H1 (cell line): ENCODE measurements around the gene STAC2. TPM values are rescaled to one million over a fixed set of nuclear protein-coding genes. Genes with fewer than 3 reads are reported as not detected.
A peak's percentile ranks its signal among the peaks of the same experiment; 100 is the strongest.

Source experiments
- CTCF ChIA-PET: fragments of 300-600 bp; sonication (Branson Sonifier 250); formaldehyde crosslinking; loops from one replicate; lab custom pipeline; 2021; ENCODE audit not compliant: partially characterized antibody; lab: Charles Lee
- POLR2A ChIA-PET: fragments of 300-600 bp; sonication (Branson Sonifier 250); formaldehyde crosslinking; loops from one replicate; lab custom pipeline; 2021; ENCODE audit warnings: inconsistent platforms; ENCODE audit not compliant: partially characterized antibody; lab: Charles Lee
- DNase-seq, 2 experiments: peaks; one replicate each; pipeline versions ENCODE4 v3.0.0 to v3.0.0-alpha.2; 2010 to 2022; ENCODE audit warnings: low spot score in 2 of 2, low read depth in 1 of 2, mixed read lengths in 1 of 2
- FAIRE-seq: peaks from 2 replicates; lab custom pipeline; 2011; peaks lifted over from hg19 to GRCh38; lab: Jason Lieb, UNC
- H2AFZ ChIP-seq: 2 replicates; pipeline ENCODE4 v1.8.1; 2012; ENCODE audit warnings: low read length, inconsistent platforms
- H2AK5ac ChIP-seq: 2 replicates; pipeline ENCODE4 v1.6.1; 2013; ENCODE audit warnings: low read depth, low read length
- H2BK120ac ChIP-seq: replicated peaks from 2 replicates; pipeline ENCODE3; 2013; ENCODE audit warnings: low read depth, low read length, inconsistent platforms
- H2BK12ac ChIP-seq: 2 replicates; pipeline ENCODE4 v1.6.1; 2013; ENCODE audit warnings: low read depth, low read length
- H2BK15ac ChIP-seq: 2 replicates; pipeline ENCODE4 v1.6.1; 2013; ENCODE audit warnings: low read length
- H2BK20ac ChIP-seq: 2 replicates; pipeline ENCODE4 v1.6.1; 2013; ENCODE audit warnings: low read length
- H2BK5ac ChIP-seq: 2 replicates; pipeline ENCODE4 v1.6.1; 2013; ENCODE audit warnings: low read depth, low read length
- H3K14ac ChIP-seq: 2 replicates; pipeline ENCODE4 v1.6.1; 2013; ENCODE audit warnings: inconsistent platforms; ENCODE audit not compliant: insufficient read length
- H3K18ac ChIP-seq: 2 replicates; pipeline ENCODE4 v1.6.1; 2013; ENCODE audit warnings: low read length; ENCODE audit errors: extremely low read depth
- H3K23ac ChIP-seq: 2 replicates; pipeline ENCODE4 v1.6.1; 2013; ENCODE audit warnings: inconsistent platforms; ENCODE audit not compliant: insufficient read length
- H3K23me2 ChIP-seq: 2 replicates; pipeline ENCODE4 v1.6.1; 2013; ENCODE audit warnings: low read depth, low read length
- H3K27ac ChIP-seq: 2 replicates; pipeline ENCODE4 v1.6.1; 2011; ENCODE audit warnings: low read depth, low read length, inconsistent platforms
- H3K27me3 ChIP-seq, 4 experiments: replicated peaks in 1 of 4; 1 replicate in 1 of 4; 2 replicates in 3 of 4; pipeline versions ENCODE4 v1.6.1 to v1.8.1; 2011 to 2013; ENCODE audit warnings: low read length in 3 of 4, mild to moderate bottlenecking in 3 of 4, inconsistent platforms in 2 of 4, mixed read lengths in 2 of 4, moderate library complexity in 1 of 4; ENCODE audit not compliant: control insufficient read depth in 3 of 4, insufficient read depth in 3 of 4; ENCODE audit errors: extremely low read depth in 1 of 4
- H3K36me3 ChIP-seq, 4 experiments: 2 replicates each; pipeline versions ENCODE4 v1.6.1 to v1.8.1; 2011 to 2013; ENCODE audit warnings: mild to moderate bottlenecking in 4 of 4, low read length in 3 of 4, moderate library complexity in 2 of 4, control low read depth in 1 of 4, inconsistent platforms in 1 of 4; ENCODE audit not compliant: insufficient read depth in 4 of 4, control insufficient read depth in 2 of 4
- H3K4ac ChIP-seq: replicated peaks from 2 replicates; pipeline ENCODE3; 2013; ENCODE audit warnings: low read length, low read depth, mixed read lengths, inconsistent platforms; ENCODE audit not compliant: insufficient read length
- H3K4me1 ChIP-seq, 4 experiments: replicated peaks in 1 of 4; 1 replicate in 1 of 4; 2 replicates in 3 of 4; pipeline versions ENCODE4 v1.6.1 to v1.8.1; 2011 to 2013; ENCODE audit warnings: low read length in 3 of 4, inconsistent platforms in 2 of 4, mixed read lengths in 1 of 4; ENCODE audit not compliant: insufficient read depth in 4 of 4, control insufficient read depth in 3 of 4
- H3K4me2 ChIP-seq, 2 experiments: 2 replicates each; pipeline versions ENCODE4 v1.6.1 to v1.8.1; 2011 to 2013; ENCODE audit warnings: low read depth in 2 of 2, low read length in 2 of 2, control low read depth in 1 of 2, inconsistent platforms in 1 of 2, mild to moderate bottlenecking in 1 of 2; ENCODE audit not compliant: insufficient read depth in 1 of 2
- H3K4me3 ChIP-seq, 4 experiments: fragments of 200-600, 300-600 bp in 1 of 4; sonication (generic), shearing (Covaris generic), sonication (Bioruptor Twin) in 1 of 4; 2 replicates each; pipeline versions ENCODE4 v1.5.1 to v1.8.1; 2011 to 2016; ENCODE audit warnings: low read length in 4 of 4, low read depth in 3 of 4, control low read depth in 2 of 4, inconsistent platforms in 2 of 4, mild to moderate bottlenecking in 2 of 4, mixed read lengths in 1 of 4, moderate library complexity in 1 of 4; ENCODE audit not compliant: insufficient read depth in 2 of 4; ENCODE audit errors: extremely low read depth in 1 of 4
- H3K56ac ChIP-seq: replicated peaks from 2 replicates; pipeline ENCODE3; 2013; ENCODE audit warnings: low read depth, mild to moderate bottlenecking, mixed read lengths, low read length, inconsistent platforms; ENCODE audit not compliant: insufficient read length
- H3K79me1 ChIP-seq: 2 replicates; pipeline ENCODE4 v1.6.1; 2013; ENCODE audit warnings: low read depth, low read length, control low read depth
- H3K79me2 ChIP-seq, 2 experiments: 2 replicates each; pipeline versions ENCODE4 v1.6.1 to v1.8.1; 2012 to 2013; ENCODE audit warnings: low read length in 2 of 2, mild to moderate bottlenecking in 2 of 2, inconsistent platforms in 1 of 2; ENCODE audit not compliant: insufficient read depth in 2 of 2, control insufficient read depth in 1 of 2
- H3K9ac ChIP-seq, 4 experiments: replicated peaks in 1 of 4; 1 replicate in 1 of 4; 2 replicates in 3 of 4; pipeline versions ENCODE4 v1.6.1 to v1.8.1; 2011 to 2013; ENCODE audit warnings: low read depth in 3 of 4, low read length in 3 of 4, control low read depth in 2 of 4, mild to moderate bottlenecking in 2 of 4, moderate library complexity in 2 of 4, inconsistent platforms in 1 of 4; ENCODE audit errors: extremely low read depth in 1 of 4
- H3K9me3 ChIP-seq, 2 experiments: 2 replicates each; pipeline versions ENCODE4 v1.6.1 to v1.8.1; 2012 to 2013; ENCODE audit warnings: mild to moderate bottlenecking in 2 of 2, moderate library complexity in 2 of 2, control low read depth in 1 of 2, inconsistent platforms in 1 of 2, low read depth in 1 of 2, low read length in 1 of 2, mixed read lengths in 1 of 2; ENCODE audit not compliant: insufficient read depth in 2 of 2
- H4K20me1 ChIP-seq, 2 experiments: replicated peaks in 1 of 2; 2 replicates each; pipeline versions ENCODE3 to v1.8.1; 2011 to 2013; ENCODE audit warnings: inconsistent platforms in 2 of 2, low read length in 2 of 2, mild to moderate bottlenecking in 1 of 2; ENCODE audit not compliant: insufficient read depth in 2 of 2, control insufficient read depth in 1 of 2
- H4K5ac ChIP-seq: 2 replicates; pipeline ENCODE4 v1.6.1; 2013; ENCODE audit warnings: low read length, low read depth, mixed read lengths, inconsistent platforms; ENCODE audit not compliant: insufficient read length
- H4K8ac ChIP-seq: 2 replicates; pipeline ENCODE4 v1.8.0; 2013; ENCODE audit warnings: mild to moderate bottlenecking, moderate library complexity, low read length, inconsistent platforms; ENCODE audit not compliant: insufficient read depth; ENCODE audit errors: extremely low read depth
- H4K91ac ChIP-seq: replicated peaks from 2 replicates; pipeline ENCODE3; 2013; ENCODE audit warnings: low read length, mixed read lengths, inconsistent platforms; ENCODE audit not compliant: insufficient read length
- POLR2AphosphoS5 ChIP-seq: IDR thresholded peaks from 2 replicates; pipeline ENCODE4 v1.6.1; 2011; ENCODE audit warnings: low read depth, low read length
- WGBS, 2 experiments: shearing (Covaris generic) in 1 of 2; methylation state at CpG; one replicate each; pipeline versions ENCODE4 v1.1.6 to v1.1.7; 2013 to 2015; ENCODE audit warnings: low lambda C conversion rate in 2 of 2, mixed read lengths in 2 of 2, inconsistent platforms in 1 of 2, low coverage in 1 of 2, missing lambda C conversion rate in 1 of 2; ENCODE audit not compliant: insufficient replicate concordance in 2 of 2, insufficient coverage in 1 of 2, insufficient read length in 1 of 2; ENCODE audit errors: extremely low coverage in 1 of 2, missing lambda C conversion rate in 1 of 2; 5-methylcytosine and 5-hydroxymethylcytosine counted together
- polyA plus RNA-seq, 7 experiments: library from polyadenylated mRNA; depleted of rRNA in 3 of 7; stranded (reverse) in 5 of 7; unstranded in 2 of 7; fragments of >200 nt in 5 of 7; fragments of 200-250 nt in 2 of 7; gene quantifications; 1 replicate in 5 of 7; 2 replicates in 1 of 7; 4 replicates in 1 of 7; pipeline versions ENCODE4 v1.2.1 to v1.2.3, GENCODE V29; 2011 to 2013; ENCODE audit warnings: missing spikeins in 2 of 7, mixed read lengths in 2 of 7
- total RNA-seq: library from RNA; stranded (reverse); fragmentation: NEBNext Ultra II Directional; extraction: Animal tissue kit (Norgen Biotek cat#: 25700); gene quantifications from 2 replicates; pipeline ENCODE4 v1.2.1, GENCODE V29; 2021
- TF ChIP-seq, protein P1 (sequence below): IDR thresholded peaks from 2 replicates; pipeline ENCODE4 v1.6.1; 2011; ENCODE audit warnings: low read length, improper control_type of control experiment

Gene STAC2
- total and polyA plus RNA-seq, 2 of the 8 experiments (the other 6 are each of a cell fraction or from before 2014, with no cell fraction given) = 1.5 to 6.0 TPM

GRCh38 chr17:39204245-39204644 is 21.5 kb downstream of the STAC2 start:
- no peak overlapping the region for H2BK15ac ChIP-seq
- no peak overlapping the region for H3K27ac ChIP-seq
- H3K56ac ChIP-seq = no peak overlapping the region
- no peak overlapping the region for H3K9ac ChIP-seq
- H3K4me3 ChIP-seq = no peak overlapping the region
- H3K18ac ChIP-seq = no peak overlapping the region
- 90% methylated on average over 8 of the region's 8 CpGs; no CpG with 5 or more reads in 1 of the 2 experiments for WGBS, 2 experiments
- H3K23me2 ChIP-seq = peaks cover 5% of the 10 kb centered on the region
- no peak overlapping the region for H2BK5ac ChIP-seq
- TF ChIP-seq, protein P1, sequence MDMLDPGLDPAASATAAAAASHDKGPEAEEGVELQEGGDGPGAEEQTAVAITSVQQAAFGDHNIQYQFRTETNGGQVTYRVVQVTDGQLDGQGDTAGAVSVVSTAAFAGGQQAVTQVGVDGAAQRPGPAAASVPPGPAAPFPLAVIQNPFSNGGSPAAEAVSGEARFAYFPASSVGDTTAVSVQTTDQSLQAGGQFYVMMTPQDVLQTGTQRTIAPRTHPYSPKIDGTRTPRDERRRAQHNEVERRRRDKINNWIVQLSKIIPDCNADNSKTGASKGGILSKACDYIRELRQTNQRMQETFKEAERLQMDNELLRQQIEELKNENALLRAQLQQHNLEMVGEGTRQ = no peak
- 0 out of 2 replicates have a peak, but pooled peaks have one; percentile 67 for TF ChIP-seq POLR2AphosphoS5
- peaks cover 3 to 5% of the 10 kb centered on the region in 2 experiments for H4K20me1 ChIP-seq
- peaks cover 3 to 13% (median 11%) of the 10 kb centered on the region in 4 experiments for H3K4me1 ChIP-seq
- no peak overlapping the region for H2BK20ac ChIP-seq
- ChIA-PET CTCF (interaction anchor here (2.0 to 24.1 kb wide), 3 partner anchors 9 to 35 kb away, joined by 7 to 982 read pairs (median 11); no protein-coding TSS in a partner anchor), POLR2A (interaction anchor here (0.6 to 9.5 kb wide), 16 partner anchors 8 to 261 kb away, joined by 3 to 113 read pairs (median 7); partner anchors contain the start of gene STAC2)
- H3K36me3 ChIP-seq = peaks cover 30 to 44% (median 38%) of the 10 kb centered on the region in 4 experiments
- FAIRE-seq (no peak), DNase-seq (no peak)
- no peak overlapping the region for H2BK12ac ChIP-seq
- H3K79me1 ChIP-seq = peaks cover 2% of the 10 kb centered on the region; the same call in 1 of the 2 replicates
- H3K79me2 ChIP-seq = peaks cover 7 to 26% of the 10 kb centered on the region in 2 experiments
- H3K23ac ChIP-seq = no peak overlapping the region
- H2AFZ ChIP-seq = no peak overlapping the region
- no peak overlapping the region for H2BK120ac ChIP-seq
- no peaks in the 10 kb centered on the region for H3K9me3 ChIP-seq
- no peak overlapping the region for H4K91ac ChIP-seq
- H3K14ac ChIP-seq = no peak overlapping the region
- H4K5ac ChIP-seq = no peak overlapping the region
- H3K4me2 ChIP-seq = no peak overlapping the region
- no peaks in the 10 kb centered on the region; a peak in 1 of 7 replicates for H3K27me3 ChIP-seq
- no peak overlapping the region for H2AK5ac ChIP-seq
- no peak overlapping the region for H3K4ac ChIP-seq
- no peak overlapping the region for H4K8ac ChIP-seq
